ENCODE measurements around the gene ALDH7A1.
"Not testable (repeated sequence)": the region's sequence is repeated elsewhere in the genome, so short reads cannot be mapped to it uniquely, and the experiment has no call there.

- TF ChIP-seq CTCF, POLR2A (IDR thresholded peaks at IDR 0.05): not testable (repeated sequence)
These were observed 22.6 kb upstream of the ALDH7A1 start for GRCh38 chr5:126617603-126618002.
